HCT116 (cell line): ENCODE measurements around the gene EPPIN.

Experiments
- ATF3 ChIP-seq: IDR thresholded peaks from 2 replicates; pipeline ENCODE4 v1.6.1; 2012
- CEBPB ChIP-seq: IDR thresholded peaks from 2 replicates; pipeline ENCODE4 v1.6.1; 2012; ENCODE audit warnings: low read depth
- CTCF ChIP-seq, 3 experiments: fragments of 200-600 bp in 1 of 3; sonication (generic) in 1 of 3; IDR thresholded peaks in 2 of 3; conservative IDR thresholded peaks in 1 of 3; 2 replicates each; pipeline ENCODE4 v1.5.1; 2012 to 2017; ENCODE audit warnings: low read depth in 2 of 3, low read length in 2 of 3, antibody characterized with exemption in 1 of 3, borderline replicate concordance in 1 of 3, control low read depth in 1 of 3, mild to moderate bottlenecking in 1 of 3, mixed read lengths in 1 of 3, mixed run types in 1 of 3, moderate library complexity in 1 of 3; ENCODE audit not compliant: insufficient read depth in 1 of 3
- EZH2 ChIP-seq: fragments of 200-600 bp; sonication (generic); IDR thresholded peaks from 2 replicates; pipeline ENCODE4 v1.6.1; 2017; ENCODE audit warnings: antibody characterized with exemption, mixed run types
- EZH2phosphoT487 ChIP-seq: fragments of 200-600 bp; IDR thresholded peaks from 2 replicates; pipeline ENCODE4 v1.6.1; 2018; ENCODE audit warnings: antibody characterized with exemption, borderline replicate concordance
- FOSL1 ChIP-seq: IDR thresholded peaks from 2 replicates; pipeline ENCODE4 v1.6.1; 2012; ENCODE audit warnings: low read depth
- MAX ChIP-seq: IDR thresholded peaks from 2 replicates; pipeline ENCODE4 v1.6.1; 2012
- POLR2A ChIP-seq: IDR thresholded peaks from 2 replicates; pipeline ENCODE4 v1.7.0; 2011; ENCODE audit warnings: borderline replicate concordance; ENCODE audit not compliant: insufficient read depth, insufficient read length; ENCODE audit errors: extremely low read depth
- POLR2AphosphoS5 ChIP-seq: IDR thresholded peaks from 2 replicates; pipeline ENCODE4 v1.6.1; 2011; ENCODE audit warnings: mild to moderate bottlenecking, low read depth, low read length, moderate library complexity
- TCF7L2 ChIP-seq: IDR thresholded peaks from 2 replicates; pipeline ENCODE4 v1.7.0; 2011; ENCODE audit warnings: borderline replicate concordance, inconsistent platforms; ENCODE audit not compliant: insufficient read depth, insufficient read length; ENCODE audit errors: extremely low read depth
- ZFX ChIP-seq: fragments of 450-650 bp; IDR thresholded peaks from 2 replicates; pipeline ENCODE4 v1.6.1; 2017
- ZNF274 ChIP-seq: fragments of 200-500 bp; sonication (Bioruptor generic); IDR thresholded peaks from 2 replicates; pipeline ENCODE4 v1.6.1; 2014; ENCODE audit warnings: mild to moderate bottlenecking, low read depth, low read length, inconsistent platforms

- TF ChIP-seq CEBPB (no peak), CTCF (IDR thresholded peaks at IDR 0.05 in 2 of 3, conservative IDR thresholded peaks at IDR 0.05 in 1 of 3; ENCODE audit: borderline replicate concordance in 1 of 3, insufficient read depth in 1 of 3, low read depth in 2 of 3, low read length in 2 of 3) (no peak), POLR2A (no peak), ZNF274 (no peak), FOSL1 (no peak), ZFX (no peak), POLR2AphosphoS5 (no peak), TCF7L2 (no peak), EZH2phosphoT487 (no peak), ATF3 (no peak), EZH2 (no peak), MAX (no peak)
These were observed 45.6 kb downstream of the EPPIN start for GRCh38 chr20:45501600-45501999.
